Posterior cingulate gyrus (tissue), 11 donors: Measurements from ENCODE around the gene DOCK2.

Source experiments
- DNase-seq, 10 donors: peaks; one replicate each; pipeline versions ENCODE4 v3.0.0 to v3.0.0-alpha.2; 2020 to 2021; ENCODE audit warnings: mixed read lengths in 3 of 10
- intact Hi-C: fragments of 100-400 bp; cut with DNase I; formaldehyde crosslinking; loops from one replicate; pipeline ENCODE4 v1.15.1; 2023

DOCK2 gene

DNA sequence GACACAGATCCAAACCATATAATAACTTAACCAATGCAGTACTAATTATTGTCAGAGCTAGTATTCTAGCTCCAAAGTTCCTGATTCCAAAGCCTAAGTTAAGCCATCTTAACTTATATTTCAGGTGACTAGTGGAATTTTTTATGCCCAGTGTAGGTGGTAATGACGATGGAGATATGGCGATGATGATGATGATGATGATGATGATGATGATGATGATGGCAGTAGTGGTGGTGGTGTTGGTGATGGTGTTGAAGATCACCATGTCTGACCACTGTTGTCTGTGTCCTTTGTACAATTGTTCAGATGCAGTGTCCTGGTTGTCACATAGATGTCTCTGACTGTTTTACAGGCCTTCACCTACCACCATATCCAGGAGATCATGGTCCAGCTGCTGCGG is 203.3 kb downstream of the DOCK2 start:
- intact Hi-C loops, result no loop called here

DNA sequence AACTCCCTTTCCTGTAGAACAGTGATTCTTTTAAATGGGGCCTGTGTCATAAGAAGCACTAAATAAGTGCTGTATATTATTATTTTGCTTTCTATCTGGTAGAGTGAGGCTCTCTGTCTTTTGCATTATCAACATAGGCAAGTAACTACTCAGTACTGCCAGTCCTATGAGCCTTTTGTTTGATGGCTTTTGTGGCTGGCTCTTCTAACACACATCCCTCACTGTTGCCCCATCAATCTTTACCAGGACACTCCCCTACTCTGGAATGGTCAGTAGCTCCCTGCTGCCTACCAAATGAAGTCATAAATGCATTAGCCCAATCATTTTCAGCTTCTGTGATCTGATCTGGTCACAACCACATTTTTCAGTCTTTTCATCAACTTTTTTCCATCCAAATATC is 205.6 kb downstream of the DOCK2 start:
- no peak for DNase-seq
- intact Hi-C loops, result no loop called here

More for the DNA sequence above, 203.3 kb downstream of the DOCK2 start:
- no peak for DNase-seq

DNA sequence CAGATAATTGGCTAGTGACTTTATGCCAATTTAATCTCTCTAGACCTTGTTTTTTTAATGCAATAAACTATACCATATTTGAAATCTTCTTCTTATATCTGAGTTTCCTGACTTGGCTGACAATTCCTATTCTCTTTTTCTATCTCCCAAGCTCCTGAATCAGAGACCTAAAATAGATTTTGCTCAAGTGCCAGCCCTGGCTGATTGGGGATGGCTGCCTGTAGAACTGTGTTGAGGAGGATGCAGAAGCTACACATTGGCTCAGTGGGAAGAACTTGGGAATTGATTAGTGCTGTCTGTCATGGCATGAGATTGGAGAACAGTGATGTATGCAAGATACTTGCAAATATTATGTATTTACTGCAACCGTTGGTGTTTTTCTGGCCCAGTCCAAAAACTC is 210.4 kb downstream of the DOCK2 start:
- intact Hi-C loops, result no loop called here
- no peak for DNase-seq

DNA sequence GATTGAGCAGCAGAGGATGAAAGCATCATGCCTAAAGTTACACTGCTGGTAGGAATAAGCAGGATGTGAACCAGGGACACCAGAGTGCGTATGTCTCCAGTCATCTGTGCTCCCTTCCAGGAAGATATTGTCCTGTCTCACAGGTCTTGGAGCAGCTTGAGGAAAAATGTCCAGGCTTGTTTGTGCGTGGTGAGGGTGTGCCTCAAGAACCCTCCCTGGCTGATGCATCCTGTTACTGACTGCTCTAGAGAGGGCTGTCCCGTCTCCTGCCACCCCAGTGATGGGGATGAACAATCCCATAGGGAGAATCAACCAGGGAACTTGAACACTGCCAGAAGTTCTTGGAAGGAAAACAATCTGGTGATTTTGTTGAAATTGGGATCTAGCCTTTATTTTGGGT is 211.2 kb downstream of the DOCK2 start:
- DNase-seq, result no peak
- intact Hi-C loops, result no loop called here

- intact Hi-C loops, result no loop called here
- DNase-seq, result no peak
Observed at GRCh38 chr5:169848792-169849191, 211.7 kb downstream of the DOCK2 start.

DNA sequence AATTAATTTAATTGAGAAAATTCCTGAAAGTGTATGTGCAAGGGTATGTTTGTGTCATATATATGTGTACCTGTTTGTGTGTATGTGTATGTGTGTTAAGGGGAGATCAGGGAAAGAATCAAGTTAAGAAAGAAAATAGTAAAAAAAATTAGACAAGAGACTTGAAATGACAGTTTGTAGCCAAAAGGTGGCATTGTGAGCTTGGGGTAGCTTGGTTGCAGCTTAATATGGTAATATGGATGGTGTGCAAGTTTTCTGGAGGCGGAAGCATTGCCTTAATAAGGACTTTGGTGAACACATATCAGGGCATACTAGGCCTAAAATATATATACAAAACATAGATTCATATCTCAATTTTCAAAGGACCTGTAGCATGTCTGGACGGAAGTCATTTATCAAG is 213.3 kb downstream of the DOCK2 start:
- intact Hi-C loops, result no loop called here

DNA sequence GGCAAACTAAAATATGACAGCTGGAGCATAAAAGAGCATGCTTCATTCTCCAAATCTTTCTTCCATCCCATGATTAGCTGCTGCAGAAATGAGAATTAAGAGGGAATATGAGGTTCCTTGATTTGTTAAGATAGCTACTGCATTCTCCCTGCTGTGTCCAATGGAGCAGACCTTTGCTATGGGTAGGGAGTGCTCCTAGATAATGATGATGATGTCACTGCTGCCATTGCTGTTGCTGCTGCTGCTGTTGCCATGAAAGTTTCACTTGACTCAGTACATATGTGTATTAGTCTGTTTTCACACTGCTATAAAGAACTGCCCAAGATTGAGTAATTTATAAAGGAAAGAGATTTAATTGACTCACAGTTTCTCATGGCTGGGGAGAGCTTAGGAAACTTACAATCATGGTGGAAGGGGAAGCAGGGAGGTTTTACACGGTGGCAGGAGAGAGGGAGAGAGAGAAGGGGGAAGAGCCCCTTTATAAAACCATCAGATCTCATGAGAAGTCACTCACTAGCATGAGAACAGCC is 214.3 kb downstream of the DOCK2 start:
- DNase-seq, result no peak
- intact Hi-C loops, result no loop called here

More for the DNA sequence above, 213.3 kb downstream of the DOCK2 start:
- DNase-seq, result no peak

DNA sequence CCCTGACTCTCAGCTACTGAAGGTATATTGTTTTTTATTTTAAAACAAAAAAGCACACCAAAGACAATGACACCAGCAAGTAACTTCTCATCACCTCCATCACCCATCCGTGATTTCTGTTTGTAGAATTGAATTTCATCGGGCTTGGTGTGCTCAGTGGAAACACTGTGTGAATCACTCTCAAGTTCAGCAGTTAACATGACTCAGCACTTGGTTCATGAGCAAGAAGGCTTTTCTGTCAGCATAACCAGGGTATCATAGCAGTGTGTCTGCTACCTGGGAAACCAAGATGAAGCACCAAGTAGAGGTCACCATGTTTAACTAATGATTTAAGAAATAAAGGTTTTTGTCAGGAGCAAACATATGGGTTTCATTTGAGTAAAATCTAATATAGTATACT is 219.5 kb downstream of the DOCK2 start:
- intact Hi-C loops, result no loop called here
- DNase-seq, result no peak

- no peak for DNase-seq
- intact Hi-C loops, result no loop called here
Observed at GRCh38 chr5:169860585-169860984, 223.5 kb downstream of the DOCK2 start.

- DNase-seq, result no peak
- intact Hi-C loops, result no loop called here
Observed at GRCh38 chr5:169861433-169861832, 224.4 kb downstream of the DOCK2 start.

DNA sequence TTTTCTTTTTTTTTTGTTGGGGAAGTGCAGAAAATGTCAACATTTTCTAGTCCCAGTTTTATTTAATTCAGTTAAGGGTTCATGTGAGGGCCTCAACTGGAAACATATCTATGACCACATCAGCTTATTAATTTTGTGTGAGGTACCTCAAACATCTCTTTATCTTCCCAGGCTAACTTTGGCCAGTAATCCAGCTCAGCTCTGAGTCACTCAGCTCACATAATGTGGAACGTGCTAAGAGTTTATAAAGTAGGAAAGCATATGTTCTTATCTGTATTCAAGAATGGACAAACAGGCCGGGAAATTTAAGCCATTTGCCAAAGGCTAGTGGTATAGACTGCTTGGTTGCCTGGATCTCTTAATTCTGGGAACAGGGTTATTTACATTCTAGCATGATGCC is 224.9 kb downstream of the DOCK2 start:
- no peak for DNase-seq
- intact Hi-C loops, result no loop called here

GRCh38 chr5:169862391-169862811 is 225.3 kb downstream of the DOCK2 start:
- no peak for DNase-seq
- intact Hi-C loops, result no loop called here

DNA sequence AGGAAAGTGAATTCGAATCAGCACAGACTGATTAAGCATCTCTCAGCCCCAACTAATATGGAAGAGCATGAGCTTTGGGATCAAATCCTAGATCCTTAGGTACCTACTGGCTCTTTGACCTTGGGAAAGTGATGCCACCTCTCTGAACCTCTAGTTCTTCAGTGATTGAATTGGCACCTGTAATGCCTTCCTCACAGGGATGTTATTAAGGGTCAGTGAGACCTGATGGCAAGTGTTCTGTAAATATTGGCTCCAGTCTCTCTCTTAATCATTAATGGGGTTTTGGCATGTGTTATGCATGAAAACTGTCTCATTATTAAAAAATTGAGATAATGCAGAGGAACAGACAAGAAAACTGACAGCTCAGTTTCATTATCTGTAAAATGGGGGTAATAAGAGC is 227.4 kb downstream of the DOCK2 start:
- intact Hi-C loops, result no loop called here
- no peak for DNase-seq

DNA sequence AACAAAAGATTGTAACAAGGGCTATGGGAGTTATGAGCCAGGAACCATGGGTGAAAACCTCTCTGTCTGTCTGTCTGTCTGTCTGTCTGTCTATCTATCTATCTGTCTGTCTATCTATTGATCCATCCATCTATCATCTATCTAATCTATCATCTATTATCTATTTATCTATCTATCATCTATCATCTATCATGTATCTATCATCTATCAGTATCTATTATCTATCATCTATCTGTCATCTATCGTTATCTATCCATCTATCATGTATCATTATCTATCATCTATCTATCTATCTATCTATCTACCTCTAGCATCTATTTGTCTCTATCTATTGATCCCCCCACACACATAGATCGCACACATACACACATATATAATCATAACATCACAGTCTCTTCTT is 230.3 kb downstream of the DOCK2 start:
- DNase-seq, result no peak

DNA sequence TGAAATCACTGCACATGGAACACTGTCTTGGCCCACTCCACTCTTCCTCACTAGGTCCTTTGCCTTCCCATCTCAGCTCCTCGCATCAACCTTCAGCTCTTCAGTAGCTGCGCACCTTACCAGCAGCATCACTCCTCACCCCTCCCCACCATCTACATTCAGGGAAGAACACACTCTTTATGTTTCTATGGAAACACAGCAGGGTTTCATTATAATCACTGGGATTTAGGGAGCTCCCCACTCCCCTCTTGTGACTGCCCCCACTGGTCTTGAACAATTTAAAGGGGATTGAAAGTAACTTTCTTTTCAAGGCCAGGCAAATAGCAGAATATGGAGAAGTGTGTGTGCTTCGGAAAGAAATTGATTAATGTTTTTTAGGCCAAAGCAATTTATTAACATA is 232.0 kb downstream of the DOCK2 start:
- no peak for DNase-seq
- intact Hi-C loops, result no loop called here

More for the DNA sequence above, 230.3 kb downstream of the DOCK2 start:
- intact Hi-C loops, result no loop called here

GRCh38 chr5:169870211-169870610 is 233.1 kb downstream of the DOCK2 start:
- intact Hi-C loops, result no loop called here
- DNase-seq, result no peak

DNA sequence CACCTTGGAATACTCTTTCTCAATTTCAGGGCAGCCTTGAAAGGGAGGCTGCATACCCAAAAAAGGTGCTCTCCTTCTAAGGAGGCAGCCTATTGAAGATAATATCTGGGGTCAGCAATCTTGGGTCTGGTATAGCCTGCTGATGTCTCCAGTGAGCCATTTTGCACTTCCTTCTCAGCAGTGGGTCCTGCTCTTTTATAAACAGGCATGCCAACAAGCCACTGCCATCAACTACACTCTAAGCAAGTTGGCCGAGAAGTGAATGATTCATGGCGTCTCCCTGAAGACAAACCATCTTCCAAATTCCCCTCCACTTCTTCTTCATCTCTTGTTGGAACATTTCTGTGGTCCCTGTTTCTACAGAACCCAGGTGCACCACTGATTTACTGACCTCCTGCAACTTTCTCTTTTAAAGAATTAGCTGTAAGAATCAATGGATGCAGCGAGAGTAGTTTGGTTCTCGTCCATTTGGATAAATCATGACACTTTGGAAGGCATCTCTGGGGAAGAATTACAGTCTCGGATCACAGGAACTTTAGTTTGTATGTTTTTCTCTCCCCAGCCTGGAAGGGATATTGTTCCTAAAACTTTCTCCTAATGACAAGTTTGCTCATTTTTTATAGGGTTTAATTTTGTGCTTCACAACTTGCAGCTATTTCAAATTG is 234.9 kb downstream of the DOCK2 start:
- intact Hi-C loops, result no loop called here
- no peak for DNase-seq

DNA sequence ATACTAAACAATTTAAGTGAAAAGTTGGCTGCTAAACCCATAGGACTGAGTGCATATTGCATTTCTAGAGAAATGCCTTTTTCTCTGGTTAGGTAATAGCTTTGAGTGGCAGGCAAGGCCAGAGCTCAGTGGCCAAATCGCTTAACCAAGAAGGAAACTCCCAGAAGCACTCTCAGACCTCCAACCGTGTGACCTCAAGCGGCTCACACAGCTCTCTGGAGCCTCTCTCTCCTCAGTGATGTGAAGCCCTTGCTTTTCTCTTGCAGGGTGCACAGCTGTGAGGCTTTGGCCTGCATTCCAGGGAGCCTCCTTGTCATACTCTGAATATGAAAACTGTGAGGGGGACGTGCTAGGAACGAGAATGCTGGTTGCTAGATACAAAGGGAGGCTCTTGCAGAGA is 236.6 kb downstream of the DOCK2 start:
- peak in 9 of 10 donors; percentile 40 to 95 (median 60) for DNase-seq
- intact Hi-C loops, result no loop called here

DNA sequence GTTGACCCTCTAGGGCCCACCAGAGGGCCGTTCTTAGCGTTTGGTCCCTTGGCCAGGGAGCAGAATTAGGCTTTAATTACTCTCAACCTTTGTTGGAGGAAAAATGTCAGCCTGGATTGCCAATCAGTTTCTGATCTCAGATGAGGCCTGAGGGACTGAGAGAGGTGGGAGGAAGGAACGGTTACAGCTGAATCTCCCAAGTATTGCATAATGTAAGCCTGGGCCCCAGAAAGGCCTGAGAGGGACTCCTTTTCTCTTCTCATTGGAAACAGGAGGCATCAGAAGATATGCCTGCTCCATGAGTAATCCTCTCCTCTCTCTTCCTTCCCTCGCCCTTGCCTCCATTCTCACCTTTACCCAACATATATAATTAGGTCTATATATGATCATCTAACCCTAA is 237.5 kb downstream of the DOCK2 start:
- intact Hi-C loops, result no loop called here
- DNase-seq, result no peak

- no peak for DNase-seq
- intact Hi-C loops, result no loop called here
Observed at GRCh38 chr5:169875091-169875728, 238.1 kb downstream of the DOCK2 start.

- DNase-seq, result no peak
- intact Hi-C loops, result no loop called here
Observed at GRCh38 chr5:169875731-169876130, 238.7 kb downstream of the DOCK2 start.

GRCh38 chr5:169876386-169876785 is 239.3 kb downstream of the DOCK2 start:
- intact Hi-C loops, result no loop called here

More at GRCh38 chr5:169876386-169876785, 239.3 kb downstream of the DOCK2 start:
- DNase-seq, result no peak
